ENCODE measurements around the gene CELF4. TPM values are rescaled to one million over a fixed set of nuclear protein-coding genes. Genes with fewer than 3 reads are reported as not detected.

CELF4 gene
- total and polyA plus RNA-seq, 2 donors (not counting 1 experiment from before 2014, with no cell fraction given) = 0.17 TPM; not detected in 1

DNA sequence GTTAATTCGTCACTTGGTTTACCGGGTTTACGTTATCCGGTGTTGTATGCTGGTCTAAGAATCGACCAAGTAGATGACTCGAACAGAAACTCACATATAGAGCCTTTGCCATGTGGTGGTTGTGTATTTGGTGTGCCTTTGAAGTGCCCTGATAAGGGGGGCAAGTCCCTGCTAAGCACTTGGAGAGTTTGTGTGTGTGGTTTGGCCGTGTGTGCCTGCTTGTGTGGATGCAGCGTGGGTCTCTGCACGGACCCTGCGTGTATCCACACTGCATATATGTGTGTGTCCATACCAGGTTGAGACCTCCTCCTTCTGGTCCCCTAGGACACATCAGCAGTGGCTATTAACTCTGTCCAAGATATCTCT is 2.4 kb upstream of the CELF4 start:
- Histone ChIP-seq H3K4me1 (ENCODE audit: control insufficient read depth, extremely low read depth, insufficient read depth, low read length) (no peaks in the 10 kb centered on the region), H3K9me3 (ENCODE audit: control insufficient read depth, insufficient read depth, low read depth, low read length) (no peaks in the 10 kb centered on the region), H4K20me1 (ENCODE audit: control insufficient read depth, extremely low read depth, insufficient read depth, low read length) (no peaks in the 10 kb centered on the region), H2AFZ (ENCODE audit: low read length) (no peak overlapping the region), H3K27me3 (ENCODE audit: control insufficient read depth, insufficient read depth, low read length) (peaks cover 25% of the 10 kb centered on the region), H3K4me2 (ENCODE audit: extremely low read depth, insufficient read depth, low read length) (no peak overlapping the region), H3K79me2 (ENCODE audit: control insufficient read depth, insufficient read depth, low read length) (no peaks in the 10 kb centered on the region), H3K9ac (ENCODE audit: insufficient read depth, low read length) (no peak overlapping the region), H3K36me3 (ENCODE audit: control insufficient read depth, insufficient read depth, low read length) (no peaks in the 10 kb centered on the region), H3K4me3 (replicated peaks in 1 of 4; ENCODE audit: control extremely low read depth in 1 of 4, insufficient read depth in 1 of 4, low read depth in 3 of 4, low read length in 4 of 4) (no peak overlapping the region), H3K27ac (ENCODE audit: insufficient read depth, low read length) (no peak overlapping the region)
- TF ChIP-seq, protein P1, sequence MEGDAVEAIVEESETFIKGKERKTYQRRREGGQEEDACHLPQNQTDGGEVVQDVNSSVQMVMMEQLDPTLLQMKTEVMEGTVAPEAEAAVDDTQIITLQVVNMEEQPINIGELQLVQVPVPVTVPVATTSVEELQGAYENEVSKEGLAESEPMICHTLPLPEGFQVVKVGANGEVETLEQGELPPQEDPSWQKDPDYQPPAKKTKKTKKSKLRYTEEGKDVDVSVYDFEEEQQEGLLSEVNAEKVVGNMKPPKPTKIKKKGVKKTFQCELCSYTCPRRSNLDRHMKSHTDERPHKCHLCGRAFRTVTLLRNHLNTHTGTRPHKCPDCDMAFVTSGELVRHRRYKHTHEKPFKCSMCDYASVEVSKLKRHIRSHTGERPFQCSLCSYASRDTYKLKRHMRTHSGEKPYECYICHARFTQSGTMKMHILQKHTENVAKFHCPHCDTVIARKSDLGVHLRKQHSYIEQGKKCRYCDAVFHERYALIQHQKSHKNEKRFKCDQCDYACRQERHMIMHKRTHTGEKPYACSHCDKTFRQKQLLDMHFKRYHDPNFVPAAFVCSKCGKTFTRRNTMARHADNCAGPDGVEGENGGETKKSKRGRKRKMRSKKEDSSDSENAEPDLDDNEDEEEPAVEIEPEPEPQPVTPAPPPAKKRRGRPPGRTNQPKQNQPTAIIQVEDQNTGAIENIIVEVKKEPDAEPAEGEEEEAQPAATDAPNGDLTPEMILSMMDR (conservative IDR thresholded peaks at IDR 0.05 in 1 of 2, IDR thresholded peaks at IDR 0.05 in 1 of 2; ENCODE audit: low read depth in 1 of 2, low read length in 2 of 2) = no peak
- peak; percentile 88 for TF ChIP-seq EZH2 (IDR thresholded peaks at IDR 0.05; ENCODE audit: low read length, missing control alignments)
- no peak for DNase-seq (ENCODE audit: low read depth in 2 of 2)

DNA sequence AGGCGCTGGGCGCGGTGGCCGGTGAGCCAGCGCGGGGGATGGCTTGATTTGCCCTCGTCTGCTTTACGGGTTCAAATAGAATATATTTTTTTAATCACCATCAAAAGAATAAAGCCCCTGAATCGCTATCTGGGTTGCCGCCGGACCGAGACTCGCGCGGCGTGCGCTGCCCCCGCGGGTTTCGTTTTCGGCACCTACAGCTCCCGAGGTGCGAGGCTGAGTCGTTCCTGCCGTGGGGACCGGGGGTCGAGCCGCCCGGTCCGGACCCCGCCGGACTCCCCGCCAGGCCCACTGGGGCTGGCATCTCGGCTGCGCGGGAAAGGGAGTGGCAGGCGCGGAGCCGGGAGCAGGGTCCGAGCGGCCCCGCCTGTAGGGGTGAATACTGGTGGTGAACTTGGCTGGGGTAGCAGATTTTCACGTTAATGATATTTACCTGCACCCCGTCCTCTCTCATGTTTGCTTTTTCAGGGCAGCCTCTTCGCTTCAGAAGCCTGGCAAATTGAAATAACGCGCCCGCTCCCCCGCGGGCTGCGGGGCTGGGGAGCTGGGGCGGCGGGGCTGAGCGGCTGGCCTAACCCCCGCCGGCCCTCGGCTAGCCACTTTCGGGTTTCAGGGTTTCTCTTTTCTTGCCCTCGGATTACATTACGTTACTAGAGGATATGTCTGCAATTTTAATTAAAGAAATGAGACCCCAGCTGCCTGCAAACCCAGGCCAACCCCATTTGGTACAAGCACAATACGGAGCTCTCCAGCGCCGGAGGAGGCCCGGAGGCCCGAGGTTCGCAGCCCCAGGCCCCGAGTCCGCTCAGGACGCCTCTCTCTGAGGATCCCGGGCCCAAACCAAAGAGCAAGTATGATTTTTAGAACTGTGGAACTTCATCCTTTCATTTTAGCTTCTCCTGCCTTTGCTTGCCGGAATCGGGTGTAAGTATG is 1.7 kb upstream of the CELF4 start:
- H3K9ac ChIP-seq (ENCODE audit: insufficient read depth, low read length) = no peak overlapping the region
- no peaks in the 10 kb centered on the region for H3K36me3 ChIP-seq (ENCODE audit: control insufficient read depth, insufficient read depth, low read length)
- peak overlapping the region; percentile 35 for H3K4me2 ChIP-seq (ENCODE audit: extremely low read depth, insufficient read depth, low read length)
- TF ChIP-seq, protein P1 (conservative IDR thresholded peaks at IDR 0.05 in 1 of 2, IDR thresholded peaks at IDR 0.05 in 1 of 2; ENCODE audit: low read depth in 1 of 2, low read length in 2 of 2) = no peak
- peak; percentile 81 for TF ChIP-seq EZH2 (IDR thresholded peaks at IDR 0.05; ENCODE audit: low read length, missing control alignments)
- no peaks in the 10 kb centered on the region for H3K4me1 ChIP-seq (ENCODE audit: control insufficient read depth, extremely low read depth, insufficient read depth, low read length)
- H3K27me3 ChIP-seq (ENCODE audit: control insufficient read depth, insufficient read depth, low read length) = peaks cover 25% of the 10 kb centered on the region
- H4K20me1 ChIP-seq (ENCODE audit: control insufficient read depth, extremely low read depth, insufficient read depth, low read length) = no peaks in the 10 kb centered on the region
- no peak overlapping the region for H2AFZ ChIP-seq (ENCODE audit: low read length)
- H3K4me3 ChIP-seq (replicated peaks in 1 of 4; ENCODE audit: control extremely low read depth in 1 of 4, insufficient read depth in 1 of 4, low read depth in 3 of 4, low read length in 4 of 4) = peak overlapping the region in 3 of 4 experiments; percentile 17 to 45 (median 26)
- H3K79me2 ChIP-seq (ENCODE audit: control insufficient read depth, insufficient read depth, low read length) = no peaks in the 10 kb centered on the region
- H3K27ac ChIP-seq (ENCODE audit: insufficient read depth, low read length) = no peak overlapping the region
- no peak for DNase-seq (ENCODE audit: low read depth in 2 of 2)
- H3K9me3 ChIP-seq (ENCODE audit: control insufficient read depth, insufficient read depth, low read depth, low read length) = no peaks in the 10 kb centered on the region

DNA sequence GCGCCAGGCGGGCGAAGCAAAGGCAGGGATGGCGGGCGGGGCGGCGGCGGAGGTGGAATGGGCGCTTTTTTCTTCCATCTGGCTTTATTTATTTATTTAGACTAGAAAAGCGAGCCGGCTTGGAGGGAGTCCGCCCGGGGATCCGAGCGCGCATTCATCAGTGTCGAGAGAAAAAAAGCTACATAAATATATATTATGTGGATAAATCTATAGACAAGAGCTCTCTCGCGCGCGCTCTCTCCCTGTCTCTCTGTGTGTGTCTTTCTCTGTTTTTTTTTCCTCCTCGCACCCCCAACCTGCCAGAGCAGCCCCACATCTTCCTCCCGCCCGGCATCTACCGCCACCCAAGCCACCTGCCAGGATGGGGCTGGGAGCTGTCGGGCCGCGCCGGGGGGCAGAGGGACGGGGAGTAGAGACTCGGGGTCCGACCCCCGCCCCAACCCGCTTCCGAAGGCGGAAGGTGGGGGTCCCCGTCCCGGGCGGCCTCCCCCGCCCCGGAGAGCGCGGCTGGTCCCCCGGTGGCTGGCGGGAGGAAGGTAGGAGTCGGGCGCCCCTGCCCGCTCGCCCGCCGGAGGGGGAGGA is 972 bp upstream of the CELF4 start:
- peak overlapping the region; percentile 25 for H3K4me2 ChIP-seq (ENCODE audit: extremely low read depth, insufficient read depth, low read length)
- no peak overlapping the region for H2AFZ ChIP-seq (ENCODE audit: low read length)

More for the DNA sequence above, 972 bp upstream of the CELF4 start:
- Histone ChIP-seq H3K4me1 (ENCODE audit: control insufficient read depth, extremely low read depth, insufficient read depth, low read length) (no peaks in the 10 kb centered on the region), H4K20me1 (ENCODE audit: control insufficient read depth, extremely low read depth, insufficient read depth, low read length) (no peaks in the 10 kb centered on the region), H3K9ac (ENCODE audit: insufficient read depth, low read length) (no peak overlapping the region), H3K4me3 (replicated peaks in 1 of 4; ENCODE audit: control extremely low read depth in 1 of 4, insufficient read depth in 1 of 4, low read depth in 3 of 4, low read length in 4 of 4) (peak overlapping the region in 2 of 4 experiments; percentile 45 to 47), H3K79me2 (ENCODE audit: control insufficient read depth, insufficient read depth, low read length) (no peaks in the 10 kb centered on the region), H3K27me3 (ENCODE audit: control insufficient read depth, insufficient read depth, low read length) (peaks cover 25% of the 10 kb centered on the region), H3K36me3 (ENCODE audit: control insufficient read depth, insufficient read depth, low read length) (no peaks in the 10 kb centered on the region), H3K9me3 (ENCODE audit: control insufficient read depth, insufficient read depth, low read depth, low read length) (no peaks in the 10 kb centered on the region), H3K27ac (ENCODE audit: insufficient read depth, low read length) (no peak overlapping the region)
- TF ChIP-seq, protein P1 (conservative IDR thresholded peaks at IDR 0.05 in 1 of 2, IDR thresholded peaks at IDR 0.05 in 1 of 2; ENCODE audit: low read depth in 1 of 2, low read length in 2 of 2) = no peak
- no peak for TF ChIP-seq EZH2 (IDR thresholded peaks at IDR 0.05; ENCODE audit: low read length, missing control alignments)
- no peak for DNase-seq (ENCODE audit: low read depth in 2 of 2)
